GM12878 (cell line): ENCODE measurements around the gene DOCK1.

Experiments used
- CEBPB ChIP-seq, 2 experiments: fragments of 150-350 bp in 1 of 2; IDR thresholded peaks; 2 replicates each; pipeline ENCODE4 v1.6.1; 2012 to 2014; ENCODE audit warnings: low read depth in 2 of 2, low read length in 2 of 2, borderline replicate concordance in 1 of 2, inconsistent platforms in 1 of 2
- CHD1 ChIP-seq: IDR thresholded peaks from 2 replicates; pipeline ENCODE4 v1.6.1; 2012; ENCODE audit warnings: low read depth, low read length, improper control_type of control experiment
- CTCF ChIP-seq, 3 experiments: IDR thresholded peaks in 2 of 3; conservative IDR thresholded peaks in 1 of 3; 2 replicates each; pipeline ENCODE4 v1.5.1; 2011; ENCODE audit warnings: low read depth in 3 of 3, low read length in 3 of 3, mild to moderate bottlenecking in 3 of 3, control low read depth in 2 of 3, moderate library complexity in 2 of 3, inconsistent platforms in 1 of 3, mixed read lengths in 1 of 3; ENCODE audit not compliant: control insufficient read depth in 2 of 3, insufficient read depth in 1 of 3; ENCODE audit errors: extremely low read depth in 1 of 3
- EED ChIP-seq: sonication (generic); IDR thresholded peaks from 2 replicates; pipeline ENCODE4 v1.6.1; 2016; ENCODE audit warnings: antibody characterized with exemption, low read depth
- NFIC ChIP-seq: IDR thresholded peaks from 2 replicates; pipeline ENCODE4 v1.6.1; 2012; ENCODE audit warnings: low read depth, mild to moderate bottlenecking, inconsistent platforms, low read length, moderate library complexity
- POLR2A ChIP-seq: IDR thresholded peaks from 2 replicates; pipeline ENCODE4 v1.6.1; 2011; ENCODE audit warnings: low read depth, mild to moderate bottlenecking, low read length
- TBL1XR1 ChIP-seq: IDR thresholded peaks from 2 replicates; pipeline ENCODE4 v1.6.1; 2012; ENCODE audit warnings: low read depth, low read length, improper control_type of control experiment
- TF ChIP-seq, protein P1 (sequence below): fragments of 450-650 bp; conservative IDR thresholded peaks from 2 replicates; pipeline ENCODE4 v1.6.1; 2017; ENCODE audit warnings: mild to moderate bottlenecking, moderate library complexity

DNA sequence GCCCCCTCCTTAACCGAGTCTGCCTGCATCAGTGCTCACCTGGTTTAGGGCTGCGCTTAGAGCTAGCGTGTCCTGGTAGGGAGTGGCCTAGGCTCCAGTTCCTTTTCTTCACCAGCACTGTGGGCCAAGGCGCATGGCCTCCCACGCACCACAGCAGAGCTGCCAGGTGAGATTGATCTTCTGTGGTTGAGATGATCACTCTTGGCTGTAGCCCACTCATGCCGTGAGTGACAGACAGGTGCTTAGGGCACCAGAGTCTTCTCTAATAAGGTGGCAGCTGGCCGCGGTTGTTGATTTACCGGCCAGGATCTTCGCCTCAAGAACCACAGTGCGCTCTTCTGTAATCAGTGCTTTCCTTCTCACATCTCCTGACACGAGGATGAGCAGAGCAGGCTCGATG, 448.3 kb downstream of the DOCK1 start:
- no peak for TF ChIP-seq NFIC
- no peak for TF ChIP-seq CTCF (IDR thresholded peaks at IDR 0.05 in 2 of 3, conservative IDR thresholded peaks at IDR 0.05 in 1 of 3; ENCODE audit: control insufficient read depth in 2 of 3, extremely low read depth in 1 of 3, insufficient read depth in 1 of 3, low read depth in 3 of 3, low read length in 3 of 3)
- TF ChIP-seq POLR2A: no peak
- TF ChIP-seq CEBPB (IDR thresholded peaks at IDR 0.05; ENCODE audit: borderline replicate concordance in 1 of 2, low read depth in 2 of 2, low read length in 2 of 2): no peak
- TF ChIP-seq, protein P1, sequence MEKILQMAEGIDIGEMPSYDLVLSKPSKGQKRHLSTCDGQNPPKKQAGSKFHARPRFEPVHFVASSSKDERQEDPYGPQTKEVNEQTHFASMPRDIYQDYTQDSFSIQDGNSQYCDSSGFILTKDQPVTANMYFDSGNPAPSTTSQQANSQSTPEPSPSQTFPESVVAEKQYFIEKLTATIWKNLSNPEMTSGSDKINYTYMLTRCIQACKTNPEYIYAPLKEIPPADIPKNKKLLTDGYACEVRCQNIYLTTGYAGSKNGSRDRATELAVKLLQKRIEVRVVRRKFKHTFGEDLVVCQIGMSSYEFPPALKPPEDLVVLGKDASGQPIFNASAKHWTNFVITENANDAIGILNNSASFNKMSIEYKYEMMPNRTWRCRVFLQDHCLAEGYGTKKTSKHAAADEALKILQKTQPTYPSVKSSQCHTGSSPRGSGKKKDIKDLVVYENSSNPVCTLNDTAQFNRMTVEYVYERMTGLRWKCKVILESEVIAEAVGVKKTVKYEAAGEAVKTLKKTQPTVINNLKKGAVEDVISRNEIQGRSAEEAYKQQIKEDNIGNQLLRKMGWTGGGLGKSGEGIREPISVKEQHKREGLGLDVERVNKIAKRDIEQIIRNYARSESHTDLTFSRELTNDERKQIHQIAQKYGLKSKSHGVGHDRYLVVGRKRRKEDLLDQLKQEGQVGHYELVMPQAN: no peak
- TF ChIP-seq EED: no peak
- TF ChIP-seq CHD1: no peak
- no peak for TF ChIP-seq TBL1XR1
